ENCODE results near the gene LAGE3.
A peak's percentile ranks its signal among the peaks of the same experiment; 100 is the strongest.

The LAGE3 gene, protein sequence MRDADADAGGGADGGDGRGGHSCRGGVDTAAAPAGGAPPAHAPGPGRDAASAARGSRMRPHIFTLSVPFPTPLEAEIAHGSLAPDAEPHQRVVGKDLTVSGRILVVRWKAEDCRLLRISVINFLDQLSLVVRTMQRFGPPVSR

GRCh38 chrX:154478728-154479622 is at the start of gene LAGE3:
TSS of gene LAGE3 (minus strand) at chrX:154479281. CDS start at chrX:154478915, 366 bp downstream.
- peak; percentile 88 to 91 (median 89) for DNase-seq (ENCODE audit: low read depth in 2 of 3, low spot score in 1 of 3)

GRCh38 chrX:154526901-154527675 is 48.0 kb upstream of the LAGE3 start:
- peak in 2 of 3 donors; percentile 48 to 51 for DNase-seq (ENCODE audit: low read depth in 2 of 3, low spot score in 1 of 3)

DNA sequence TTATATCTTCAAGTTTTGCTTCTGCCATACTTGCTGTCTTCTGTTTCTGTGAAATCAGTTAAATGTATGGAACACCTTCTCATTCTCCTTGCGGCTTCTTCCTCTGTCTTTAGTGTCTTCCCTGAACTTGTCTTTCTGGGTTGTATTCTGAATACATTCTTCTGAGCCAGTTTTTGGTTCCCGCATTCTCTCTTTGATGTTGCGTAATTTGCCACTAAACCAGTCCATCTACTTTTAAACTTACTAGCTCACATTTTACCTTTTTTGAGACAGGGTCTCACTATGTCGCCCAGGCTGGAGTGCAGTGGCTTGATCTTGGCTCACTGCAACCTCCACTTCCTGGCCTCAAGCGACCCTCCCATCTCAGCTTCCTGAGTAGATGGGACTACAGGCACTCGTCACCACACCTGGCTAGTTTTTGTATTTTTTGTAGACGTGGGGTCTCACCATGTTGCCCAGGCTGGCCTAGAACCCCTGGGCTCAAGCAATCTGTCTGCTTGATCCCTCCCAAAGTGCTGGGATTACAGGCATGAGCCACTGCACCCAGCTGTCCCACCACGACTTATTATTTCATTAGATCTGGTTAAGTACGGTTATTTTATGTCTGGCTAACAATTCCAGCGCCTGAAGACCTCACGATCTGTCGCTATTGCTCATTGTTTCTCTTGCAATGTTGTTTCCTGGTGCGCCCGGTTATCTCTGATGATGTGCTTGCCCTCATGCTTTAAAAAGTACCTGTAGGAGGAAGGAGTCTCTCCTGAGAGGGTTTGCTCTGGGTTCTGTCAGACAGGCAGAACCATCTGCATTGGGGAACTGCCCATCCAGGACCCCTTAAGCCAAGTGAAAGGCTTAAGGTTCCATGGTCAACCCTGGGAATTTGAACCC is 46.8 kb upstream of the LAGE3 start:
- DNase-seq (ENCODE audit: low read depth in 2 of 3, low spot score in 1 of 3), result no peak

- no peak for DNase-seq (ENCODE audit: low read depth in 2 of 3, low spot score in 1 of 3)
Measured at GRCh38 chrX:154519389-154519788, 40.3 kb upstream of the LAGE3 start.

- no peak for DNase-seq (ENCODE audit: low read depth in 2 of 3, low spot score in 1 of 3)
Measured at GRCh38 chrX:154517101-154517781, 38.2 kb upstream of the LAGE3 start.

- no peak for DNase-seq (ENCODE audit: low read depth in 2 of 3, low spot score in 1 of 3)
Measured at GRCh38 chrX:154516656-154517100, 37.6 kb upstream of the LAGE3 start.

DNA sequence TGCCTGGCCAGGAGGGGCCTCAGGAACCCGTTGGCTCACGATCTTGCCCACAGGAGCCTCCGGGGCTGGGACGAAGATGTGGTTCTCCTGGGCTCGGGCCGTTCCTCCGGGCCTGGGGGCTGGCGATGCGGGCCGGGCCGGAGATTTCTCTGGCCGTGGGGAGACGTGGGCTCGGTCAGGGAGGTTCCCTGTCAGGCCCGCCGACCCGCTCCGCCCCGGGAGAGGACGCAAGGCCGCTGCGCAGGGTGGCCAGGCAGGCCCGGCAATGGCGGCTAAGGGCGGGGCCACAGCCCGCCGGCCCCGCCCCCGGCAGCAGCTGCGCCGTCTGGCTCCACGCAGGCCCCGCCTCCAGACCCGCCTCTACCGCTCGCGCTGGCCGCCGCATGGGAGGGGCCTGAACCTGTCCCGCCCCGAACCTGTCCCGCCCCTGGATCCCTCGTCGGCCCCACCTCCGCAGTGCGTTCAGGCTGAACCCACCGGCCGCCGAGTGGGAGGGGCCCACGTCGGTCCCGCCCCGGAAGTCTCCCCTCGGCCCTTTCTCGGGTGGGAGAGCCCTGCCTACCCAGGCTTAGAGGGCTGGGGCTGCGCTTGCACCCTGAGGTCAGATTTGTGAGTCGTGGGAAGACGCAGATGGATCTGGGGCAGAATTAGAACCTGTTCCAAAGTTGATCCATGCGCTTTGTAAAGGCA is 37.0 kb upstream of the LAGE3 start, which contains the start of gene FAM3A:
FAM3A (minus strand) TSS at position 267 of the 690 bp plus-strand sequence. CDS start 460 bp downstream, outside the sequence.
- peak; percentile 83 to 90 (median 88) for DNase-seq (ENCODE audit: low read depth in 2 of 3, low spot score in 1 of 3)

DNA sequence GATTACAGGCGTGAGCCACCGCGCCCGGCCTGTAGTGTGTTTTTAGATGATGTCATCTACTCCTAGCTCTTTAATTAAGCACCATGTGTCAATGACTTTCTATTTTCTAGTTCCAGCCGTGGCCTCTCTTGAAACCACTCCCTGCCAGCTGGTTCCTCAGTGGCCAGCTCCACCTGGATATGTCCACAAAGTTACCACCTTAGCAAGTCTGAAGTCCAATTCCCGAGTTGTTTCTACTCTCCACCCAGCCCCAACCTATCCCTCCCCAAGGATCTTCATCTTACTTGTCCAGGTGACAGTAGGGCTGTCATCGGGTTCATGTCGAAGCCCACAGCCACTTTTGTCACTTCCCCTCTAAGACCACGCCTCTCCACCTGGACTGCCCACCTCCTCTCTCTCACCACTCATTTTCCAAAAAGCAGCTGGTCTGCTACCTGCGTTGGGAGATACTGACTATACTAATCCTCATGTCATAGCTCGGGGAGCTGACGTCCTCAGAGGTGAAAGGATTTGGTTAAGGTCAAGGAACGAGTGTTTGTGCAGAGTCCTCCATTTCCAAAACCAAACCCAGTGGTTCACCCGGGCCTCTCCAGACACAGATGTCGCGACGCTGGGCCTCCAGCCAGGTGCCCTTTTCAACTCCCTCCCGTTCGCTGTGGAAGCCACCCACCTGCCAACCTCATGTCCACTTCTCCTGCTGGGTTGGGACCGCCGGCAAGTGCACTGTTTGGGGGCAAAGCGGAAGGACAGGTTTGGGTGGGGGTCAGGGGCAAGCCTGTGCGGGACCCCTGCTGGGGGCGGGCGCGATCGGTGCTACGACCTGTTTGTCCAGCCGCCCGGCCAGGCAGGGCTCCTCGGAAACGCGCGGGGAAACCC is 36.2 kb upstream of the LAGE3 start:
- no peak for DNase-seq (ENCODE audit: low read depth in 2 of 3, low spot score in 1 of 3)

- no peak for DNase-seq (ENCODE audit: low read depth in 2 of 3, low spot score in 1 of 3)
Measured at GRCh38 chrX:154513716-154514115, 34.6 kb upstream of the LAGE3 start.

GRCh38 chrX:154512879-154513553 is 33.9 kb upstream of the LAGE3 start:
- DNase-seq (ENCODE audit: low read depth in 2 of 3, low spot score in 1 of 3), result no peak

GRCh38 chrX:154511761-154512160 is 32.7 kb upstream of the LAGE3 start:
- DNase-seq (ENCODE audit: low read depth in 2 of 3, low spot score in 1 of 3), result no peak

- no peak for DNase-seq (ENCODE audit: low read depth in 2 of 3, low spot score in 1 of 3)
Measured at GRCh38 chrX:154509455-154509854, 30.4 kb upstream of the LAGE3 start.

DNA sequence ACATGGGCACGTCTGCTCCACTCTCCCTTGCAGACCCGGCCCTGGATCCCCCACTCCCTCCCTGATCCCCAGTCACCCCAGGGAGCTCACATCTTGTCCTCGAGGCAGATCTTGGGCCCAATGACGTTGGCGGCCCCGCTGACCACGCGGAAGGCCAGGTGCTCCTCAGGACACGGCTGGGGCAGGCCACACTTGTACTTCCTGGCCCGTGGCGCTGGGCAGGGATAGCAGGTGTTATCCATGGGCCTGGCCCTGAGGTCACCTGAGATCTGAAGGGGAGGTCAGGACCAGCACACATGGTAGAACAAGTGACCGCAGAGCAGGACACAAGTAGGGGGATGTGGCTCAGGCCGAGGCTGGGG is 29.3 kb upstream of the LAGE3 start:
- DNase-seq (ENCODE audit: low read depth in 2 of 3, low spot score in 1 of 3), result no peak

- DNase-seq (ENCODE audit: low read depth in 2 of 3, low spot score in 1 of 3), result no peak
Measured at GRCh38 chrX:154507673-154508383, 28.7 kb upstream of the LAGE3 start.

GRCh38 chrX:154506483-154507332 is 27.6 kb upstream of the LAGE3 start:
- DNase-seq (ENCODE audit: low read depth in 2 of 3, low spot score in 1 of 3), result no peak

GRCh38 chrX:154505734-154506133 is 26.7 kb upstream of the LAGE3 start:
- no peak for DNase-seq (ENCODE audit: low read depth in 2 of 3, low spot score in 1 of 3)

All from stimulated activated CD4-positive, alpha-beta T cell treated with anti-CD3 and anti-CD28 coated beads, Interleukin-12 subunit alpha, Interleukin-12 subunit beta, amount 100 ng/mL, for 48 hours (primary cell).